Hematopoietic multipotent progenitor cell treated with erythropoietin and hydrocortisone succinate and interleukin-3 and kit ligand, for 15 days (in vitro differentiated cells): Measurements from ENCODE around the gene SMPD3.
A peak's percentile ranks its signal among the peaks of the same experiment; 100 is the strongest.

Experiments used
- DNase-seq: peaks from one replicate; pipeline ENCODE4 v3.0.0-alpha.2; 2015; ENCODE audit warnings: low spot score

SMPD3 gene

DNA sequence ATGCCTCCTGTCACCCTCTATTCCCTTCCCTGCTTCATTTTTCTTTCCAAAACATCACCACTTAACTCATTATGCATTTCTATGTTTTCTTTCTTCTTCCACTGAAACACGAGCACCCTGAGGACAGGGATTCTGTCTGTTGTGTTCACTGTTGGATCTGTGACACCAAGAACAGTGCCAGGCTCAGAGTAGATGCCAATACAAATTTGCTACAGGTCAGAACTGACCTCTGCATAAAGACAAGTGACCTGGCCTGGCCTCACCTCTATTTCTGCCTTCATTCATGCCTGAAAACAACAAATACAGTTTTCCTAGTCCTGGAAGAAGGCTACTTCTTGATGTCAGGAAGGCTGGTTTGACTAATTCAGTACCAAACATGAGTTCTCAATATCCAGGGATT lies 45.1 kb downstream of the SMPD3 start:
- no peak for DNase-seq

DNA sequence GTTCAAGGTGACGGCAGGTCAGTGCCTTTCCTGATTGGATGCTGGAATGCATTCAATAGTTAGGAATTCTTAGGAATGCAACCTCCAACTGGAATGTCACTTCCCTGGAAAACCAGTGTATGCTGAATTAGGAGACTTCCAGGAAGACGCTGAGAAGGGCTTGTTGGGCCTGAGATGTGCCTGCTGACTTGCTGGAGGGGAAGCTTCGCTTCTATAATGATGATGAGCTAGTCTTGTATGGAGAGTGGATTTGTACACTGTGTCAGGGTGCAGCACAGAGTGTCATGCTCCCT lies 45.6 kb downstream of the SMPD3 start:
- DNase-seq: no peak

DNA sequence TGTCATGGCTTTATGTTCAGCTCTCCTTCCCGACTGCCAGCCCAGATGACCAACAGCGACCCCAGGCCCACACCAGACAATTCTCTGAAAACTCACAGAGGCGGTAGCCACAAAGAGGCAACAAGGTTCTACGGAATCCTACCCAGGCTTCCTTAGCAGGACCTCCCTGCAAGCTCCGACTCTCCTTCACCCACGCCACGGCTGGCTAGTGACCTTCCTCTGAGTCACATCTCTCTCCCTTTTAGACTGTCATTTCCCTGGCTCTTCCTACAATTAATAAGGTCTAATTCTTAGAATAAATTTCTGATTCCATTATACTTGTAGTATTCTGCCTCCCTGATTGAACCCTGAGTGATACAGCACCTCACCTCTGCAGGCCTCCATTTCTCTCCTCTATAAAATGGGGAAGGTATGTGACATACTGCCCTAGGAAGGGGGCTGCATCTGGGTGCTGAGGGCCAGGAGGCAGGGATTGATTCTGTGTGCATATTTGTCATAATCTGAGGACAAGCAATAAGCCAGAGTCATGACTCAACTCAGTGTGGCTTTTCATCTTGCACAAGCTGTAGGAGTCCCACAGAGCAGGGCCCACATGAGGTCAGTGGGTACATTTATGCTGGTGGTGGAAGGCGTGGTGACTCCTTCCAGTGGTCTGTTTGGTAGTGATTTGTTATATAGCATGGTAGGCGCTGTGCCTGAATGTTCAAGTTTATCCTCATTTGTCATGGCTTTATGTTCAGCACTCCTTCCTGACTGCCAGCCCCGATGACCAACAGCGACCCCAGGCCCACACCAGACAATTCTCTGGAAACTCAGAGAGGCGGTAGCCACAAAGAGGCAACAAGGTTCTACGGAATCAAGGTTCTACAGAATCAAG lies 46.2 kb downstream of the SMPD3 start:
- no peak for DNase-seq

DNA sequence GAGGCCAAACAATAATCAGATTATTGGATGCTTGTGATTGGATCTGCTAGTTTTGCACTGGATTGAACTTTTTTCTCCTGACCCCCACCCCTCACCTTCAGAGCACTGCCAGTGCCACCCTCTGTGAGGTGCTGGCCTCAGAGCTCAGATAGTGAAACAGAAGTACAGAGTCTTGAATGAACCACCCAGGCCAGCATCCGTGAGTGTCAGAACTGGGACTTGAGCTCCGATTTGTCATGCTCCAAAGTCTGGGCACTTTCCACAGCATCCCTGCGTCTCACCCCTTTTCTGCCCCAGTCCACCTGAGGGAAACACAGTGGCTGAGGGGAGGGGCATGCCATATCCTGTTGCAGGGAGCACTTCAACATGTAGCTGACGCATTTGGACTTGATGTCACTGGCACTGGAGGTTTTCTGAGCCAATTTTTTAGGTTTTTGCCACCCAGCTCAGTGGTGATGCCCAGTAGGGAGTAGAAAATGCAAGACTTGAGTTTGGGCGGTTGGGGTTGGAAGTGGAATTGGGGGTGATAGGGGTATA lies 47.3 kb downstream of the SMPD3 start:
- DNase-seq: no peak

DNA sequence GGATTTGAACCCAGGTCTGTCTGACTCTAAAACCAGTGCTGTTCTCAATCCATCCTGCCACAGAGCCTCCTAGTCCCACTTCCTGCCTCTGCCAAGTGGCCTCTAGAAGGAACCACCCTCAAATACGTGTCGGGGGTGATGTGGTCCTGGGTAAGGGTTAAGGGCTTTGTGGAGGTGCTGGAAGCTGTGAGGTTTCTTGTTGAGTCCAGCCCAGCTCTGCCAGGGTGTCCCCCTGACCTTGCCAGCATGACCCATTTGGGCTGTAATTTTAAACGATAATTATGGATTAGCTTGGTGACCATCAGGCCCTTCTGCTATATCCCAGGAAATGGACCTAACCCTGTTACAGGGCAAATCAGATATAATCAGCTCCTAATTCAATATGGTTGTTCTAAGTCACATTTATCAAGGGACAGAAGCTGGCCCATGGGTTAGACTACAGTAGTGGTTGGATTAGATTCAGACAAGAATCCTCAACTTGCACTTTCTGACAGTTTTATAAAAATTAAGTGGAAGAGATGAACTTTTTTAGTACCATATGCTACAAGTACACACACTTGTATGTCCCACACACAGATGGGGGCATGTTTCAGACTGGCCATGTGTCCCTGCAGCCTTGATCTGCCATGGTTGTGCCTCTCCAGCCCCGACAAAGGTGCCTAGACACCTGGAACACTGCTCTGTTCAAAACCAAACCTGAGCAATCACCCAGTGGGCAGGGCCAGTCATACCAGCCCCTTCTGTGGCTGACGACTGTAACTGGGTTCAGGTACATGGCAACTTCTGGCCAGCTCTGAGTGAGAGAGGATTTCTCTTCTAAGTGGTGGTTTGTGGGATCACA lies 48.0 kb downstream of the SMPD3 start:
- DNase-seq: no peak

DNA sequence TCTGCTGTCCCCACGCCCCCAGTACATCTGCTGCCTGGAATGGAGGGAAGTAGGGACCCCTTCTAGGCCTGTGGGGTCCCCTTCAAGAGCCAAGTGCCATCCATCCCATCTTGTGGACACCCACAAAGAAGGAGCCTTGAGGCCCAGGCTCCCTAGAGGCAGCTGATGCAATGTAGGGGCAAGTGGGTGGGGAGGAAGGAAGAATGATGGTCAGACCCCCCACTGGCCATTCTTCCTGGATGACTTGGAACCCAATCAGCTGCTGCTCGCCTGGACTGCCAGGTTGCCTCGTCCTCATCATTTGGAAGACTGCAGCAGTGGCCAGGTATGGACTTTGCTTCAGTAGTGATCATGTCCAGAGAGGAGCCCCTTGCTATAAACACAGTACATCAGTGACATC lies 48.9 kb downstream of the SMPD3 start:
- DNase-seq: no peak

DNA sequence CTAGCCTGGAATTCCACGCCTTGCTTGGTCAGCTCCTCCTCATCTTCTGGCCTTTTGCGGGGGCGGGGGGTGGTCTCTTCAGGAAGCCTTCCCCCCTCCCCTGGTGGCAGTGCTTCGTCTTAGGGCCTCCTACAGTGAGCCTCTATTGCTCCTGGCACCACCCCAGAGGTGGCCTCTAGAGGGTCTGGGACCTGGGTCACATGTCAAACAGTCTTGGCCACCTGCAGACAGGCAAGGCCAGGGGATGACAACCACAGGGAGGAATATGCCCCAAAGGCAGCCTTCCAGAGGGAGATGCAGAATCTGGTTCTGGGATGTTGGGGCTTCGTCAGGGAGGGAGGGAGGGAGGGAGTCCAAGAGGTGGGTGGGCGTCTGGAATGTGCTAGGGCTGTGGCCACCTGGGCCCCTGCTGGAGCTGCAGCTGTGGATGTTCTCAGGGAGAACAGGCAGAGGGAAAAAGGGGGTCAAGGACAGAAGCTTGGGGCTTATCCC lies 50.6 kb downstream of the SMPD3 start:
- DNase-seq: no peak

DNA sequence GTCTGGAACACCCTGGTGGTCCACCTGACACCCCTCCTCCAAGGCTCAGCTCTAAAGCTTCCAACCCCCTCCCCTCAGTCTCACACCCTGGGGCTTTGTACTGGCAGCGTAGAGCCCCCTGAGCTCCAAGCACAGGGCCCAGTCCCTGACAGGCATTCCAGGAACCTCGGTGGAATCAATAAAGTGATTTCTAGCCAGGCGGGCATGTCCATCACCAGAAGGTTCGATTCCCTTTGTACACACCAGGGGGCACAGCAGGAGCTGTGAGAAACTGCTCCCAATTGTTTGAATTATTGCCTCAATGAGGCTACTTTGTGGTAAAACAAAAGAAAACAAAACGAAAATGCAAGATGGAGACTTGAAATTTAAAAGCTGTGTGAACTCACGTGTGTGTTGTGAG lies 51.8 kb downstream of the SMPD3 start:
- peak; percentile 19 for DNase-seq

DNA sequence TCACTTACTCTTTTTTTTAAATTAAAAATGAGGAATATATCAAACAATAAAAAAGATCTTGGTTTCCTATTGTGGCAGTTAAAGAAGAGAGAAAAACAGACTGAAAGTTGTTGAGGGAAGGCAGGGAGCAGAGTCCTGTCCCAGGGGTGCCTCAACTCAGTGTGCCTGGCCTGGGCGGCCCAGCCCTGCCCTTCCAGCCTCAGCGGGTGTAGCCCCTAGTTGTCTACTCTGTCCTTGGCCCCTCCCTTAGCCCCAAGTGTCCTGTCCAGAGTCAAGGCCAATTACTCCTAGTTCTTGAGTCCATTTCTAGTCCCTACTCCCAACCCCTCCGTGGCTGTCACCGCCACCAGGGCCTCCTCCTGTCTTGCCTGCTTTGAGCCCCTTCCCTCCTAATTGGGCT lies 52.5 kb downstream of the SMPD3 start:
- DNase-seq: no peak

DNA sequence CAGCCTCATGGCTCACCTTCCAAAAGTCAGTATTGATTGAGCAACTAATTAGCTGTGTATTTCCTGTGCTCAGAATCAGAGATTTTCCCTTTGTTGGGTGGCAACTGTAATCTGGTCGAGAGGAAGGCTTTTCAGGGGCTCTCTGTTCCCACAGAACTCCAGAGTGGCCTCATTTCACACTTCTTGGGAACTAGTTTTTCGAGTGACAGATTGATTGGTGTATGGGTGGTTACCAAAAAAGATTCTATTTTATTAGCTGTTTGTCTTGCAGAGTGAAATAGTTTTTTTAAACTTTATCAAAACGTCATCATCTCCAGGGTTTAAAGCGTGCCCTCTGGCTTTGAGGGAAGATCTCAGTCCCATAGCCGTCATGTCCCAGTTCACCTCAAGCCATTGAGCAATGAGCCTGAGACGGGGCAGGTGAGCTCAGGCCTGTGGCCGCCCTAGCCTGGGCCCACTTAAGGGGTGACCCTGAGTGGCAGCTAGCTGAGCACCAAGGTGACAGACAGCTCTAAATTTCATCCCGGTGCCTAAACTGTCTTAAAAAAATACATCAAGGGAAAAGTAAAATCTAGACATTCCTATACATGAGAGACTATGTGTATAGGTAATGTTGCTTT lies 53.0 kb downstream of the SMPD3 start:
- DNase-seq: no peak

DNA sequence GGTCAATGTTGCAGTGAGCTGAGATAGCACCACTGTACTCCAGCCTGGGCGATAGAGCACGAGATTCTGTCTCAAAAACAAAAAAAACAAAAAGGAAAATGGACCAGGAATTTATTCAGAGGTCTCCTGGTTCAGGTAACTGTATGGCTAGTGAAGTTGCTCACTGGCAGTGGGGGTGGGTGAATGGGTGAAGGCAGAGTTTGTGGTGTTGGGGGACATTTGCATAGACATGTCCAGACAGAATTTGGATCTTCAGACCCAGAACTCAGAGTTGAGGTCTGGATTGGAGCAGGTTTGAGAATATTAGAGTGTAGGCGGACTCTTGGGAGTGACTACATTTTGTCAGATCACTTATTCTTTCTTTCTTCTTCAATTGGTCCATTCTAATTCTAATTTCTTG lies 55.0 kb downstream of the SMPD3 start:
- no peak for DNase-seq

DNA sequence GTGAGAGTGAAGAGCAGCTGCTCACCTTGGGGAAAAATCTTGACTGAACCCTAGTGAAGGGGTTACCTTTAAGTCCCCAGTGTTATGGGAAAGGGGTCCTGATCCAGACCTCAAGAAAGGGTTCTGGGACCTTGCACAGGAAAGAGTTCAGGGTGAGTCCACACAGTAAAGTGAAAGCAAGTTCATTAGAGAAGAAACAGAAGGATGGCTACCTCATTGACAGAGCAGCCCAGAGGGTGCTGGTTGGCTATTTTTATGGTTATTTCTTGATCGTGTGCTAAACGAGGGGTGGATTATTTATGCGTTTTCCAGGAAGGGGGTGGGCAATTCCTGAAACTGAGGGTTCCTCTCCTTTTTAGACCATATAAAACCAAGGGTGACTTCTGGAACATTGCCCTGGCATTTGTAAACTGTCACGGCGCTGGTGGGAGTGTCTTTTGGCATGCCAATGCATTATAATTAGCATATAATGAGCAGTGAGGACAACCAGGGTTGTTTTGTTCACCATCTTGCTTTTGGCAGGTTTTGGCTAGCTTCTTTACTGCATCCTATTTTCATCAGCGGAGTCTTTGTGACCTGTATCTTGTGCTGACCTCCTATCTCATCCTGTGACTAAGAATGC lies 58.4 kb downstream of the SMPD3 start:
- DNase-seq: no peak

DNA sequence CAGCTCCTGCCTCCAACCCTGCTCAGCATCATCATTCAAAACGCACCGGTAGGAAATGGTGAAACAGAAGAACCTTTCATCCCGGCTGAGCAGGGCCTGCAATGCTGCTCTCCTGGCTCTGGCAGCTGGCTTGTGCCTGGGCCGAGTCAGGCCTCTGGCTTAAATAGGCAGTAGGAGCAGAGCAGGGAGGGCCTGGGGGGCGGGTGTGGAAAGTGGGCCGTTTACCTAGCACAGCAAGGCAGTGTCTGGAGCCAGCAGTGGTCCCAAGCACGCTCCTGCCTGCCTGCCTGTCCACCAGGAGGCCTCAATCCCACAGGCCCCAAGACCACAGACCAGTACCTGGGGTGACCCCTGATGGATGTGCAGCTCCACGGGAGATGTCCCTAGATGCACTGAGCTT lies 59.3 kb downstream of the SMPD3 start:
- no peak for DNase-seq

DNA sequence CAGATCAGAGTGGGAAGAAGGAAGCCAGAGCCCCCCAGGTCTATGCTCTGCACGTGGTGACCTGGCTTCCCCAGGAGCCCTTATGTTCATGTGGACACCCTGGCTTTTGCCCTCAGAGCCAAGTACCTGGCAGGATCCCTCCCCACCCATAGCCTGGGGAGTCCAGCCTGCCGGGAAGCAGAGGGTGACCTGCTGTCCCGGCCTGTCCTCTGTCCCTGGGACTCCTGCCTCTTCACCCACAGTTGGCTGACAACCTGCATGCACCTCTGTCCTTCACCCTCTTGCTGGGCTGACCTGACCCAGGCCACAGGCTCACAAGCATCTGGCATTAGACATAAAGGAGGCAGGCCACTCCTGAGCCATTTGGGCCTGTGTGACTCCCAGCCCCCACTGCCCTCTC lies 60.2 kb downstream of the SMPD3 start:
- no peak for DNase-seq

DNA sequence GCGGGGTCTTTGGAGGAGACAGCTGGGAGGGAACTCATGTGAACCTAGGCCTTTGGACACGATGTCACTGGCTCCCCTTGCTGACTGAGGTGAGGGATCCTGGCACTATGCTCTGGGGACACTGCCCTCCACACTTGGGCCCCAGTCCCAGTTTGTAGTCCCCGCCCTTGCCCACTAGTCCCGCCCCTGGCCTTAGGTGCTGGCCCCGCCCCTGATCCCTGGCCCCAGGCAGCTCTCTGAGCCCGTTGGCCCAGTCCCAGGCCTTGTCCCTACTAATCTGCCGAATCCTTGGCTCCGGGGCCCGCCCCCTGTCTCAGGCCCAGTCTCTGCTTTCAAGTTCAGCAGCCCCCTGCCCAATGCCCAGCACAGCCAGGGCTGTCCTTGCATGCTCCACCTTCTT lies 61.0 kb downstream of the SMPD3 start:
- no peak for DNase-seq

DNA sequence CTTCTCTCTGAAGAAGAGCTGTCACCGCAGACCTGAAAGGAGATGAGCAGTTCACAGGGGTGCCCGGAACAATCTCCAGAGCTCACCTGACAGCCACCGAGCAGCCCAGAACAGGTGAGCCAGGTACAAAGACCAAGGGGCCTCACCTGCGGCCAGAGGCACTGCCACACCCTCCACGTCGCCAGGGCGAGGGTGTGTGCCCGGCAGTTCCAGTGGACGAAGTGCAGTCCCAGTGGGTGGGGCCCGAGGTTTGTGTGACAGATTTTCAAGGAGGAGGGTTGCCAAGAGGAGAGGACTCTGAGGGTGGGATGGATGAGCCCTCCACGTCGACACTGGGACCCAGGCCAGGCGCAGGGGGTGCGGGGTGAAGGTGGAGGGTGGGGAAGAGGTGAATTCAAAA lies 61.7 kb downstream of the SMPD3 start:
- DNase-seq: no peak

DNA sequence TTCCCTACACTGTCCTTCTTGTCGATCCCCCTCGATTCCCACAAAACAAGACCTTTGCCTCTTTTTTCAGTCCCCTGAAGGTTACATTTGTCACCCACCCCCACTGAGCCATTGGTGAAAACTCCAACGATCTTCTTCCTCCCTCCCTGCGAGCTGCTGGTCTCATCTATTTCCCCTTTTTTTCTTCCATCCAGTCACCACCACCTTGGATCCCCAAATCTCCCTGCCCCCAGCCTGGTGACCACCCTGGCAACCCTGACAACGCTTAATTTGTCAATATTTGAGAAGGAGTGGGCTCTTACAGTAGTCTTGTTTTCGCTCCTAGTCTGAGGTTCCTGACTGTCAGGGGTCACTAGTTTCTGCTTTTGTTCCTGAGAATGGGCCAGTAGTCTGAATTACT lies 62.9 kb downstream of the SMPD3 start:
- DNase-seq: no peak

DNA sequence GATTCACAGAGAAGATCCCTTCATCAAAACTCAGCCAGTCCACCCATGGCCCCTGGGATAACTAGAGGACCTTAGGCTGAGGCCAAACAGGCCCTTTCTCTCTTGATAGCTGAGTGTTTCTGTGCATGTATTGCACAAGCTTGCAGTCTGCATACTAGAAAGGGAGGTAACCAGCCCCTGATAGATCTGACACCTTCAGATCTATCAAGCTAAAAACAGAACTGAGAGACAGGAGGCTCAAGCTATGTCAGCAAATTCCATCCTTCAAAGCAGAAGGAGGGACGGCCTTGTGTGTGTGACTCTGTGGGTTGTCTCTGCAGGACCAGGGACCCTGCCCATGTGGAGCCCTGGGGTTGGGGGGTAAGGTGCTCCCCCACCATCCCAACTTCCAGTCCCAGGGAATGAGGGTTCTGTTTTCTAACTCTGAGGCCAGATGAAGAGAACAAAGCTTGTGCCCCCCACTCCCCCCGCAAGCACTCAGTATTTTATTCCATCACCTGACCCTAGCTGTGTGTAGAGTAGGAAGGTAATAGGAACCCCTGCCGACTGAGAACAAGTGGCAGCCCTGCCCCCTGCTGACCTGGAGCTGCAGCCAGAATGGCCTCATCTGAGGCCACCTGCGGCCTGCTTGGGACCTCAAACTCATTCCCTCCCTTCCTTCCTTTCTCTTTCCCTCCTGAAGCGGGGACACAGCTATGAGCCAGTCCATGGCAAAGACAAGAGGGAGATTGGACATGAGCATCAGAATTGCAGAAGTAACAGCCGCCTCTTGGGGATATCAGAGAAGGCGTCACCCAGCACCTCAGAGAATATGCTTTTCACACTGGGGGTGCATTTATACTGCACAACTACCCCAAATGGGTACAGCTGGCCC lies 63.8 kb downstream of the SMPD3 start:
- no peak for DNase-seq

DNA sequence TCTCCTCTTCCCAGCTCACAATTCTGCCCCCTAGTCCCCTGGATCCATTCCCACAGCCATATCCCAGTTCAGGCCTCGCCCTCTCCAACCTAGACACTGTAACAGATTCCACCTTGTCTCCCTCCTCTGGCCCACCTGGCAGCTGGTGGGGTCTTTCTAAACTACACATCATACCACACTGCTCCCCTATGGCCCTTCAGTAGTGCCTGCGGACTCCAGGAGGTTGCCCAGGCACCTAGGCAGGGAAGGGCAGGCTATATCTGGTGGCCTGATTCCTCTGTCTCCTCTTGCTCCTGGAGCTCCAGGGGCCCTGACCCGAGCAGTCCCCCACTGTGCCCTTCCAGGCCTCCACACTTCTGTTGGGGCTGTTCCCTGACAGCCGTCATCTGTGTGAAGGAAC lies 64.5 kb downstream of the SMPD3 start:
- DNase-seq: no peak

DNA sequence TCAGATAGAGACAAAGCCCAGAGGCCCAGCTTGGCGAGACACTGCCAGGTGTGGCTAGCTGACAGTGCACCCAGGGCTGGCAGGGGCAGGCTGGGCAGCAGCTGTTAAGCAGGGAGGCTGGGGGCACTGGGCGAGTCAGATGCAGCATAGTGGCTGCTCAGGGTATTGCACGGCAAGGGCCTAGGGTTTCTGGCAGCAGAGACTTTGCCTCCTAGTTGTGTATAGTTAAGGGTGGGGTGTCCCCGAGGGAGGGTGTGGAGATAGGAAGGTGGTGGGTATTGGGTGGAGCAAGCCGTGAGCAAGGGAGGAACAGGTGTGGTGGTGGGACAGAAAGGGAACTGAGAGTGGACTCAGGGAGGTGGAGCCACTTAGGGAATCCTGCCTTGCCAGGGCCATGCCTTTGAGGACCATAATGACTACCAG lies 66.0 kb downstream of the SMPD3 start:
- DNase-seq: no peak

DNA sequence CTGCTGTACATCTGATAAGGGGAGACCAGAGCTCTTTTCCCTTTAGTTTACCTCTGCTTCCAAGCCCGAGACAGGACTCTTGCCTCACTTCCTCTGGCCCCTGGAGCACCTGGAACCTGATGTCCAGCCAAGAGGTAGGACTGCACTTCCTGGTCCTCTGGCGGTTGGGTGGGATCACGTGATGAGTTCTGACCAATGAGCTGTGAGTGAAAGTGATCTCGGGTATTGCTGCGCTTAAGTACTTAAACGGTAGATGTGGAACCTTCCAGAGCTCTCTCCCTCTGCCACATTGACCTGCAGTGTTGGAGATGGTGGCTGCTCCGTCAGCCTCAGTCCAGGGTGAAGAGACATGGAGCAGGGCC lies 67.0 kb downstream of the SMPD3 start:
- DNase-seq: no peak
